ENCODE data around the gene GDA.

GDA gene

DNA sequence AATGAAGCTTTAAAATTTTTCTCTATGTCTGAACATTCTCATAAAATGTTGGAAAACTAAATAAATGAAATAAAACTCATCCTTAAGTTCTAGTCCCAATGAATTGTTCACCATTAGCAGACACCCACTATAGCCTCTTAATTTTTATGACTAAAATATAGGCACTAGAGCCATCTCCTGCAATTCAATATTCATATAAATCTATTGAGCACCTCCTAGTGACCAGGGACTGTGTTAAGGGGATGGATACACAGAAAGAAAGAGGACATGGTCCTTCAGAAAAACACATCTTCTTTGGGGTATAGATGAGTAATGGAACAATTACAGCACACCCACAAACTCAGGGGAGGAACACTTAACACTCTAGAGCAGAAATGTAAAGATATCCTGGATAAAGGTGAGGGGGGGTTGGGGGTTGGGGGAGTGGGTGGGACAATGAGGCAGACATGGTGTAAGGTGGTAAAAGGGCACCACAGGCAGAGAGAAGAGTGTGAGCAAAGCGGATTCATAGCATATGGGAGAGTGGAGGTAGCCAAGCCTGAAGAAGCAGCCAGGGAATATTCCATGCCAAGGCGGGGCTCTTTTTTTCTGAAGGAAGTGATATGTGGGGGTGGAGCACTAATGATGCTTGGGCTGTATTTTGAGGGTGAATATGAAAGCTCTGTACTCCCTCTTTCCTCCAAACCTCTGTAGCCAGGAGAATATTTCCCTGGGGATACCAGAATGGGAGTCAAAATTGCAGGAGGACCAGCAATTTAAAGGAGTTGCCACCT, 3.3 kb upstream of the GDA start:
- TF ChIP-seq, protein P1, sequence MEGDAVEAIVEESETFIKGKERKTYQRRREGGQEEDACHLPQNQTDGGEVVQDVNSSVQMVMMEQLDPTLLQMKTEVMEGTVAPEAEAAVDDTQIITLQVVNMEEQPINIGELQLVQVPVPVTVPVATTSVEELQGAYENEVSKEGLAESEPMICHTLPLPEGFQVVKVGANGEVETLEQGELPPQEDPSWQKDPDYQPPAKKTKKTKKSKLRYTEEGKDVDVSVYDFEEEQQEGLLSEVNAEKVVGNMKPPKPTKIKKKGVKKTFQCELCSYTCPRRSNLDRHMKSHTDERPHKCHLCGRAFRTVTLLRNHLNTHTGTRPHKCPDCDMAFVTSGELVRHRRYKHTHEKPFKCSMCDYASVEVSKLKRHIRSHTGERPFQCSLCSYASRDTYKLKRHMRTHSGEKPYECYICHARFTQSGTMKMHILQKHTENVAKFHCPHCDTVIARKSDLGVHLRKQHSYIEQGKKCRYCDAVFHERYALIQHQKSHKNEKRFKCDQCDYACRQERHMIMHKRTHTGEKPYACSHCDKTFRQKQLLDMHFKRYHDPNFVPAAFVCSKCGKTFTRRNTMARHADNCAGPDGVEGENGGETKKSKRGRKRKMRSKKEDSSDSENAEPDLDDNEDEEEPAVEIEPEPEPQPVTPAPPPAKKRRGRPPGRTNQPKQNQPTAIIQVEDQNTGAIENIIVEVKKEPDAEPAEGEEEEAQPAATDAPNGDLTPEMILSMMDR (IDR thresholded peaks at IDR 0.05; ENCODE audit: insufficient read depth, low read length, missing control alignments) = no peak
- CTCF ChIA-PET = no interaction called here
- POLR2A ChIA-PET = no interaction called here
- no peak overlapping the region for H3K4me3 ChIP-seq (ENCODE audit: low read depth, low read length)
- DNase-seq (ENCODE audit: low read depth, low spot score) = no peak

DNA sequence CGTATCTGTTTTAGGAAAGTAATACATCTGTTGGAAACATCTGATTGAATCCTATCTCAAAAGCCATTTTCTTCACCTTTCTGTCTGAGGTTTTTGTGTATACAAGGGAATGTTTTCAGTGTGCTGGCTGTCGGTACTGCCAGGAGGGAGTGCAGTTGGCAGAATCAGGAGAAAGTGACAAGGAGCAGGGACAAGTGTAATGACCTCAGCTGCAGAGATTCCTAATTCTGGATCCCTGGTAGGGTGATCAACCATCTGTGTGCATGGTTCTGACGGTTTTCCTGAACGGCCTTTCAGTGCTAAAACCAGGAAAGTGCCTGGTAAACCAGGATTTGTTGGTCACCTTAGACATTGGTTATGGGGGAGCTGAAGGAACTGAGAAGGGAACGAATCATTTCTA, 1.6 kb upstream of the GDA start:
- TF ChIP-seq, protein P1 (IDR thresholded peaks at IDR 0.05; ENCODE audit: insufficient read depth, low read length, missing control alignments) = no peak
- H3K4me3 ChIP-seq (ENCODE audit: low read depth, low read length) = no peak overlapping the region
- ChIA-PET CTCF (no interaction called here), POLR2A (no interaction called here)
- no peak for DNase-seq (ENCODE audit: low read depth, low spot score)

DNA sequence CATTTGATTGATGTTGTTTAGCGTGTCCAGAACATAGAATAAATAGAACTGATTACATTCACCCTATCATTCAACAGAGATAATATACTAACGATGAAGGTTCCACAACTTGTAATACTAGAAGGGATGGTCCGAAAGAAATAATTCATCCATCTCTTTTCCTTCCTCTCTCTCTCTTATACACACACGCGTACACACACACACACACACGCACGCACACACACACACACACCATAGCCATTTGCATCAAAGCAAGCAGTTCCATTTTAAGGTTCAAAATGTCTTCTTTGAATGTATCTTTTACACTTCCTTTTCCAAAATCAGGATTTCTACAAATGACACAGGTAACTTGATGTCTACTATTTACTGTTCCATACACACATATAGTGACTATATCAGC, 887 bp downstream of the GDA start:
- TF ChIP-seq, protein P1 (IDR thresholded peaks at IDR 0.05; ENCODE audit: insufficient read depth, low read length, missing control alignments) = no peak
- DNase-seq (ENCODE audit: low read depth, low spot score) = no peak
- ChIA-PET POLR2A (no interaction called here), CTCF (no interaction called here)
- H3K4me3 ChIP-seq (ENCODE audit: low read depth, low read length) = no peak overlapping the region

DNA sequence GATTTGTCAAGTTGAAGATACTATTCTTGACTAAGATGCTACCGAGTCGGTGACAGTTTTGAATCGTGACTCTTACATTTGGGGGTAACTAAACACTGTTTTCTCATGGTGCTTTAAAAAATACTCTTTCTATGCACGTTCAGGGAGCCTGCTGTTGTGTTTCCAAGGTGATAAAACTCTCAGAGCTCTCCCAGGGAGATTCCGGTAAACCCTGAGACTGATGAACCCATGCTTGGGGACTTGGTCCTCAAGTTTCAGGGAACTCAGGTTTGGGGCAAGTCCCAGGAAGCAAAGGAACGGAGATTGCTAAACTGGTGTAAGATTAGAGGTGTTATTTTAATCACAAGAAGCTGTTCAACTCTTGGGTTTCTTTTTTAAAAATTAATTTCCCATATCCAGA, 1.4 kb downstream of the GDA start:
- no peak for DNase-seq (ENCODE audit: low read depth, low spot score)
- ChIA-PET POLR2A (no interaction called here), CTCF (interaction anchor here (1.0 kb wide), 1 partner anchor 11 kb away, joined by 3 read pairs; no protein-coding TSS in a partner anchor)
- TF ChIP-seq, protein P1 (IDR thresholded peaks at IDR 0.05; ENCODE audit: insufficient read depth, low read length, missing control alignments) = no peak
- H3K4me3 ChIP-seq (ENCODE audit: low read depth, low read length) = no peak overlapping the region

DNA sequence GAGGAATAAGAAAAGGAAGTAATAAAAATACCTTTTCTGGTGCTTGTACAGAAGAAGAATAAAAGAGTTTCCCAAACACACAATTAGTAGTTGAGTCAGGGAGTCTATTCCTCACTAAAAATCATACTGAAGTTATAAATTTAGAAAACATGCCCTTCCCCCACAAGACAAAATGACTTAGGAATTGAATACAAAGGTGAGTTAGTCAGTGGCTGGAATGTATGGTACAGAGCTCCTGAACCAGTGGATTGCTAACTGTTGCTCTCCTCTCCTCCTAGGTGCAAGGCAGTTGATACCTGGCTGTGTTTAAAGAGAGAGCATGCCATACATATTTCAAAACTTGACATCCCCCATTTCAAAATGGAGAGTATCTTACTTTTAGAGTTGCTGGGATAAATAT, 1.9 kb downstream of the GDA start:
- no peak for DNase-seq (ENCODE audit: low read depth, low spot score)
- no peak overlapping the region for H3K4me3 ChIP-seq (ENCODE audit: low read depth, low read length)
- CTCF ChIA-PET = interaction anchor here (1.0 kb wide), 1 partner anchor 11 kb away, joined by 3 read pairs; no protein-coding TSS in a partner anchor
- POLR2A ChIA-PET = no interaction called here
- TF ChIP-seq, protein P1 (IDR thresholded peaks at IDR 0.05; ENCODE audit: insufficient read depth, low read length, missing control alignments) = no peak

DNA sequence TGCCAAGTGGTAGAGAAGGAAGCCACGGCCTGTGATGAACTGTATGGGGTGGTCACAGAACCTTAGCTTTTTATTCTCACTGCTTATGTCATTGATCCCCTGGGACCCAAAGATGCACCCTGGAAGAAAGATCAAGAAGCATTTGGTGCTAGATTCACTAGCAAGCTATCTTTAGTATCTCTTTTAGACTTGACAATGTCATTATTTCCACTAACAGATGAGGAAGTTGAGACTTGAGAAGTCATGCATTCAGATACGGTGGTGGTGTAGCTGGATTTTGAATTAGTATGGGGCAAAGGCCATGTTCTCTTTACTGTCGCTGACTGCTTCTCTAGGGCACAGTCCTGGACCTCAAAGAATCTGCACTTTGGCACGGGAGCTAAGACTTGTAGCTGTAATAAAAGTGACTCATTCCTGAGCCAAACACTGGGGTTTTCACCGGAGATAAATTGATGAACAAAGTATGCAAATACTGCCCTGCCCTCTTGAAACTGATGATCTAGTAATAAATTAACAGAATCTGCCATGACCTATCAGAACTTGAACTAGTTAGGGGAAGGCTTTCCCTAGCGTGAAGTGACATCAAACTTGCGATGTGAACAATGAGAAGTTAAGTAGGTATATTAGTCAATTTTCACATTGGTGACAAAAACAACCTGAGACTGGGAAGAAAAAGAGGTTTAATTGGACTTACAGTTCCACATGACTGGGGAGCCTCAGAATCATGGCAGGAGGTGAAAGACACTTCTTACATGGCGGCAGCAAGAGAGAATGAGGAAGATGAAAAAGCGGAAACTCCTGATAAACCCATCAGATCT, 5.4 kb downstream of the GDA start:
- POLR2A ChIA-PET = no interaction called here
- H3K4me3 ChIP-seq (ENCODE audit: low read depth, low read length) = no peak overlapping the region
- DNase-seq (ENCODE audit: low read depth, low spot score) = no peak
- TF ChIP-seq, protein P1 (IDR thresholded peaks at IDR 0.05; ENCODE audit: insufficient read depth, low read length, missing control alignments) = no peak
- CTCF ChIA-PET = no interaction called here
